Fibroblast of lung (primary cell): ENCODE results near the gene PRCD.

Experiments
- CTCF ChIP-seq, 2 donors: IDR thresholded peaks in 1 of 2; conservative IDR thresholded peaks in 1 of 2; 1 replicate in 1 of 2; 2 replicates in 1 of 2; pipeline ENCODE4 v1.5.1; 2011 to 2012; ENCODE audit warnings: low read length in 2 of 2, control low read depth in 1 of 2, inconsistent platforms in 1 of 2, low read depth in 1 of 2, mild to moderate bottlenecking in 1 of 2
- EZH2 ChIP-seq: IDR thresholded peaks from 2 replicates; pipeline ENCODE4 v1.5.1; 2012; ENCODE audit warnings: low read length, control low read depth, mild to moderate bottlenecking; ENCODE audit errors: missing control alignments

GRCh38 chr17:76565728-76566612, 26.1 kb downstream of the PRCD start:
- TF ChIP-seq EZH2 = no peak
- no peak for TF ChIP-seq CTCF (conservative IDR thresholded peaks at IDR 0.05 in 1 of 2, IDR thresholded peaks at IDR 0.05 in 1 of 2; ENCODE audit: low read depth in 1 of 2, low read length in 2 of 2)
